Naive thymus-derived CD4-positive, alpha-beta T cell (primary cell): ENCODE data around the gene GOLPH3L. TPM values are rescaled to one million over a fixed set of nuclear protein-coding genes. Genes with fewer than 3 reads are reported as not detected.
"Not testable (repeated sequence)": the region's sequence is repeated elsewhere in the genome, so short reads cannot be mapped to it uniquely, and the experiment has no call there.

ENCODE experiments used
- ATAC-seq: fragments of 150-1000 bp; cut with Tn5 transposase; 2 replicates; pipeline ENCODE4 v1.10.0; 2021; ENCODE audit warnings: mild to moderate bottlenecking, moderate library complexity
- CTCF ChIA-PET: fragments of 350-600 bp; sonication (Branson Sonifier 250); formaldehyde crosslinking; loops from one replicate; lab custom pipeline; 2021; ENCODE audit warnings: antibody characterized with exemption; lab: Charles Lee
- POLR2A ChIA-PET: fragments of 350-600 bp; sonication (Branson Sonifier 250); formaldehyde crosslinking; loops from one replicate; lab custom pipeline; 2021; ENCODE audit warnings: antibody characterized with exemption, inconsistent platforms; lab: Charles Lee
- DNase-seq, 9 donors: peaks; one replicate each; pipeline versions ENCODE4 v3.0.0 to v3.0.0-alpha.2; 2020 to 2022; ENCODE audit warnings: mixed read lengths in 1 of 9
- H3K27ac ChIP-seq: one replicate; pipeline ENCODE4 v1.7.0; 2013; ENCODE audit warnings: mild to moderate bottlenecking, low read depth, low read length, moderate library complexity
- H3K27me3 ChIP-seq, 2 donors: one replicate each; pipeline ENCODE4 v1.7.0; 2013; ENCODE audit warnings: low read length in 2 of 2, mild to moderate bottlenecking in 2 of 2, moderate library complexity in 2 of 2; ENCODE audit not compliant: control insufficient read depth in 2 of 2, insufficient read depth in 2 of 2
- H3K36me3 ChIP-seq, 3 experiments: 1 replicate in 2 of 3; 2 replicates in 1 of 3; pipeline ENCODE4 v1.7.0; 2013; ENCODE audit warnings: low read length in 3 of 3, mild to moderate bottlenecking in 3 of 3, moderate library complexity in 1 of 3; ENCODE audit not compliant: insufficient read depth in 3 of 3, control insufficient read depth in 2 of 3
- H3K4me1 ChIP-seq, 2 donors: one replicate each; pipeline ENCODE4 v1.7.0; 2013; ENCODE audit warnings: low read length in 2 of 2, mild to moderate bottlenecking in 2 of 2, moderate library complexity in 1 of 2; ENCODE audit not compliant: control insufficient read depth in 2 of 2, insufficient read depth in 2 of 2
- H3K4me3 ChIP-seq: 2 replicates; pipeline ENCODE4 v1.7.0; 2013; ENCODE audit warnings: mild to moderate bottlenecking, low read length
- H3K9me3 ChIP-seq, 3 experiments: 1 replicate in 2 of 3; 2 replicates in 1 of 3; pipeline ENCODE4 v1.7.0; 2013; ENCODE audit warnings: low read length in 3 of 3; ENCODE audit not compliant: control insufficient read depth in 2 of 3
- H3K27ac Mint-ChIP-seq, 9 donors: one replicate each; pipeline ENCODE4 v1.8.0; 2020 to 2022; ENCODE audit warnings: mixed read lengths in 9 of 9, mild to moderate bottlenecking in 8 of 9, moderate library complexity in 5 of 9, inconsistent platforms in 2 of 9
- H3K27me3 Mint-ChIP-seq, 5 donors: one replicate each; pipeline ENCODE4 v1.8.0; 2021 to 2022; ENCODE audit warnings: mixed read lengths in 5 of 5, mild to moderate bottlenecking in 1 of 5
- H3K36me3 Mint-ChIP-seq, 5 donors: one replicate each; pipeline ENCODE4 v1.8.0; 2020 to 2022; ENCODE audit warnings: mixed read lengths in 5 of 5, mild to moderate bottlenecking in 3 of 5, inconsistent platforms in 1 of 5
- H3K4me1 Mint-ChIP-seq, 7 donors: one replicate each; pipeline ENCODE4 v1.8.0; 2020 to 2022; ENCODE audit warnings: mixed read lengths in 7 of 7, mild to moderate bottlenecking in 3 of 7, inconsistent platforms in 1 of 7
- H3K4me3 Mint-ChIP-seq, 10 donors: one replicate each; pipeline ENCODE4 v1.8.0; 2020 to 2022; ENCODE audit warnings: mild to moderate bottlenecking in 10 of 10, mixed read lengths in 10 of 10, moderate library complexity in 6 of 10, inconsistent platforms in 2 of 10
- H3K9me3 Mint-ChIP-seq, 11 donors: one replicate each; pipeline ENCODE4 v1.8.0; 2020 to 2022; ENCODE audit warnings: mixed read lengths in 11 of 11, mild to moderate bottlenecking in 4 of 11, inconsistent platforms in 1 of 11, moderate library complexity in 1 of 11
- intact Hi-C, 2 donors: fragments of 100-400 bp; cut with micrococcal nuclease; formaldehyde crosslinking; loops; one replicate each; pipeline ENCODE4 v1.15.1; 2023
- polyA plus RNA-seq, 2 donors: library from polyadenylated mRNA; unstranded; fragments of 300-500 nt; fragmentation: Illumina TruSeq; gene quantifications; one replicate each; pipeline ENCODE4 v1.2.3, GENCODE V29; 2021
- total RNA-seq, 6 experiments: library from RNA in 5 of 6; stranded (reverse) in 5 of 6; gene quantifications; 1 replicate in 5 of 6; 2 replicates in 1 of 6; pipeline ENCODE4 v1.2.3 and lab custom pipeline; 2021 to 2026

GOLPH3L gene
- total and polyA plus RNA-seq, 7 experiments from 2014 or later: 8.7 to 32.1 (median 23.6) TPM

DNA sequence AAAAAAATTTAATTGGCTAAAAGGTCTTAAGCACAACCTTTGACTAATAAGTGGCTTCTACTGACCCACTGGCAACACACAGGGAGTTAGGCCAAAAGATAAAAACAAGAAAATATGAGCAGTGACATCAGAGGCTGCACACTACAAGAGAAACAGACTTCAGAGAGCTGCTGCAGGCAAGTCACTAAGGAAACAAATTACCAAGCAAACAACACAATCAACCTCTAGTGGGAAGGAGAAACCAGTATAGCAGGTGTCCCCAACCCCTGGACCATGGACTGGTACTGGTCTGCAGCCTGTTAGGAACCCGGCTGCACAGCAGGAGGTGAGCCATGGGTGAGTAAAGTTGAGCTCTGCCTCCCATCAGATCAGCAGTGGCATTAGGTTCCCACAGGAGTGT is 46.8 kb downstream of the GOLPH3L start:
- POLR2A ChIA-PET: interaction anchor here (0.6 kb wide), 1 partner anchor 17 kb away, joined by 5 read pairs; no protein-coding TSS in a partner anchor
- H3K27ac ChIP-seq: no peak overlapping the region
- Mint-ChIP-seq H3K9me3 (no peaks in the 10 kb centered on the region), H3K36me3 (peaks cover 5 to 56% (median 9%) of the 10 kb centered on the region in 5 donors), H3K4me3 (no peak overlapping the region), H3K27me3 (no peaks in the 10 kb centered on the region), H3K27ac (no peak overlapping the region), H3K4me1 (peaks cover 0 to 10% (median 2%) of the 10 kb centered on the region in 7 donors)
- H3K4me3 ChIP-seq: no peak overlapping the region
- no peaks in the 10 kb centered on the region for H3K4me1 ChIP-seq
- intact Hi-C loops: no loop called here
- H3K9me3 ChIP-seq: no peaks in the 10 kb centered on the region
- no peaks in the 10 kb centered on the region for H3K27me3 ChIP-seq
- H3K36me3 ChIP-seq: peaks cover 4 to 47% (median 13%) of the 10 kb centered on the region in 3 experiments
- no peak for DNase-seq
- no peak for ATAC-seq
- CTCF ChIA-PET: no interaction called here

DNA sequence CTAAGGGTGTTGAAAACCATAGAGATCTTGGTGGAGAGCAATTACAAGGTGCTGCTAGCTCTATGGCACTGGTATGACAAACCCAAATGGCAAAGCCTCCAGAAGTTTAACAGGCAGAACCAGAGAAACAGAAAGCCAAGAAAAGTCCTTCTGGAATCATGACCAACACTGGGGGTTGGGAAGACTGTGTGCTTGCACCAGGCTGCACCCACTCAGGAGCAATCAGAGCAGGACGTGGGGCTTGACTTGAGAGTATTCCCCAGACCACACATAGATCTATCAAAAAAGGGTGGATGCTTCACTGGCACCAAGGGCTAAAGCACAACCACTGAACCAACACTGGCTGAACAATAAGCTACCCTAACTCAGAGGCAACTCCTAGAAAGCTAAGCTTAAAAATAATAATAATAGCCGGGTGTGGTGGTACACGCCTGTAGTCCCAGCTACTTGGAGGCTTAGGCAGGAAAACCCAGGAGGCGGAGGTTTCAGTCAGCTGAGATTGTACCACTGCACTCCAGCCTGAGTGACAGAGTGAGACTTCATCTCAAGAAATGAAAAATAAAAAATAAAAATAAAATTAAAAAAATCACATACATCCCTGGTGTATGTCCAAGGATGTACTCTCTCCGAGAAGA is 47.4 kb downstream of the GOLPH3L start:
- H3K27ac Mint-ChIP-seq: peak overlapping the region in 1 of 9 donors; percentile 18
- H3K4me3 Mint-ChIP-seq: no peak overlapping the region
- H3K27me3 Mint-ChIP-seq: no peaks in the 10 kb centered on the region
- Histone ChIP-seq H3K27me3 (no peaks in the 10 kb centered on the region), H3K9me3 (no peaks in the 10 kb centered on the region), H3K36me3 (peaks cover 4 to 47% (median 13%) of the 10 kb centered on the region in 3 experiments), H3K4me3 (no peak overlapping the region), H3K27ac (no peak overlapping the region), H3K4me1 (no peaks in the 10 kb centered on the region)
- H3K4me1 Mint-ChIP-seq: peaks cover 0 to 10% (median 0%) of the 10 kb centered on the region in 7 donors
- H3K9me3 Mint-ChIP-seq: no peaks in the 10 kb centered on the region
- DNase-seq (no peak), ATAC-seq (no peak)
- H3K36me3 Mint-ChIP-seq: peaks cover 5 to 50% (median 9%) of the 10 kb centered on the region in 5 donors
- intact Hi-C loops: no loop called here
- CTCF ChIA-PET: interaction anchor here (1.1 to 1.3 kb wide), 2 partner anchors 31 to 89 kb away, joined by 3 read pairs; no protein-coding TSS in a partner anchor
- POLR2A ChIA-PET: no interaction called here

DNA sequence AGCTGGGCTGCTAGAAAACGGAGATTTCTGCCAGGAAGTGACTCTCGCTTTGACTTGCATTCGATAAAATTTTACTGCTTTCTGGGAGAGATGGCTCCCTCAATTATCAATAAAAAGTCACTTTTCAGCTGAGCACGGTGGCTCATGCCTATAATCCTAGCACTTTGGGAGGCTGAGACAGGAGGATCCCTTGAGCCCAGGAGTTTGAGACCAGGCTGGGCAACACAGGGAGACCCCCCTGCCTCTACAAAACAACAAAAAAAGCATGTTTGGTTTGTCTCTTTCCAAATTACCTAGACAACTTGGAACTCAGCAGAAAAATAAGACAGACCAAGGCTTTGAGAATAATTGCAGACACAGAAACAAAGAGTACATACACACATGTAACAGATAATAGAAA is 54.7 kb downstream of the GOLPH3L start:
- H3K4me3 Mint-ChIP-seq: no peak overlapping the region
- DNase-seq (no peak), ATAC-seq (no peak)
- no peak overlapping the region for H3K4me3 ChIP-seq
- ChIA-PET CTCF (no interaction called here), POLR2A (interaction anchor here (1.1 to 1.4 kb wide), 2 partner anchors 12 to 81 kb away, joined by 3 to 5 read pairs; no protein-coding TSS in a partner anchor)
- H3K9me3 Mint-ChIP-seq: no peaks in the 10 kb centered on the region
- intact Hi-C loops: no loop called here
- H3K36me3 Mint-ChIP-seq: peaks cover 0 to 6% (median 0%) of the 10 kb centered on the region in 5 donors
- H3K27ac Mint-ChIP-seq: no peak overlapping the region
- peaks cover 0 to 18% (median 2%) of the 10 kb centered on the region in 3 experiments for H3K36me3 ChIP-seq
- H3K4me1 ChIP-seq: no peaks in the 10 kb centered on the region
- no peaks in the 10 kb centered on the region for H3K27me3 Mint-ChIP-seq
- H3K9me3 ChIP-seq: no peaks in the 10 kb centered on the region
- no peaks in the 10 kb centered on the region for H3K4me1 Mint-ChIP-seq
- no peak overlapping the region for H3K27ac ChIP-seq
- H3K27me3 ChIP-seq: no peaks in the 10 kb centered on the region

DNA sequence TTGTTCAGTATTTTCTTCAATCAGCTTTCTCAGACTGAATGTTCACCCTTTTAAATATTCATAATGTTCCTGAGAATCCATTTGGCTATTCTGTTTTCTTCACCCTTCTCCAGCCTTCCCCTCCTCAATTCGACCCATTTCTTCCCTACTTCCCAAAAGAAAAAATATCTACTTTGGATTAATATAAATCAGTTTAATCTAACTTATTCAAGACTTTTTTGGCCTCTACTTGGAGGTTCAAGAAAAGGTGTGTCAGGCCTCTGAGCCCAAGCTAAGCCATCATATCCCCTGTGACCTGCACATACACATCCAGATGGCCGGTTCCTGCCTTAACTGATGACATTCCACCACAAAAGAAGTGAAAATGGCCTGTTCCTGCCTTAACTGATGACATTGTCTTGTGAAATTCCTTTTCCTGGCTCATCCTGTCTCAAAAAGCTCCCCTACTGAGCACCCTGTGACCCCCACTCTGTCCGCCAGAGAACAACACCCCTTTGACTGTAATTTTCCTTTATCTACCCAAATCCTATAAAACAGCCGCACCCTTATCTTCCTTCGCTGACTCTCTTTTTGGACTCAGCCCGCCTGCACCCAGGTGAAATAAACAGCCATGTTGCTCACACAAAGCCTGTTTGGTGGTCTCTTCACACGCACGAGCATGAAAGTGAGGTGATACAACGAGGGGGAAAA is 55.7 kb downstream of the GOLPH3L start:
- H3K27me3 Mint-ChIP-seq, CTCF ChIA-PET, H3K4me3 Mint-ChIP-seq, intact Hi-C loops, ATAC-seq, H3K27ac ChIP-seq, DNase-seq, H3K9me3 ChIP-seq, H3K36me3 ChIP-seq, H3K9me3 Mint-ChIP-seq, H3K36me3 Mint-ChIP-seq, H3K4me3 ChIP-seq, H3K27ac Mint-ChIP-seq, H3K27me3 ChIP-seq, H3K4me1 ChIP-seq, H3K4me1 Mint-ChIP-seq: not testable (repeated sequence)
- POLR2A ChIA-PET: interaction anchor here (0.6 to 1.4 kb wide), 4 partner anchors 11 to 273 kb away, joined by 3 to 6 read pairs (median 4); no protein-coding TSS in a partner anchor

DNA sequence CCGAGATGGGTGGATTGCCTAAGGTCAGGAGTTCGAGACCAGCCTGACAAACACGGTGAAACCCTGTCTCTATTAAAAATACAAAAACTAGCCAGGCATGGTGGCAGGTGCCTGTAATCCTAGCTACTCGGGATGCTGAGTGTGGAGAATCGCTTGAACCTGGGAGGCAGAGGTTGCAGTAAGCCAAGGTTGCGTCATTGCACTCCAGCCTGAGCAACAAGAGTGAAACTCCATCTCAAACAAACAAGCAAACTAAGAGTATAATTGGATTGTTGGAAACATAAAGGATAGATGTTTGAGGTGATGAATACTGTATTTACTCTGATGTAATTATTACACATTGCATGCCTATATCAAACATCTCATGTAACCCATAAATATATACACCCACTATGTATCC is 58.5 kb downstream of the GOLPH3L start:
- H3K27me3 ChIP-seq, H3K4me3 Mint-ChIP-seq, DNase-seq, H3K36me3 ChIP-seq, H3K27me3 Mint-ChIP-seq, intact Hi-C loops, H3K4me1 ChIP-seq, H3K27ac ChIP-seq, ATAC-seq, H3K9me3 ChIP-seq, H3K4me1 Mint-ChIP-seq, H3K4me3 ChIP-seq, H3K9me3 Mint-ChIP-seq, H3K27ac Mint-ChIP-seq, H3K36me3 Mint-ChIP-seq: not testable (repeated sequence)
- POLR2A ChIA-PET: interaction anchor here (2.4 kb wide), 1 partner anchor 9 kb away, joined by 10 read pairs; the partner anchor contains the start of gene ENSA
- CTCF ChIA-PET: interaction anchor here (0.6 kb wide), 1 partner anchor 175 kb away, joined by 5 read pairs; no protein-coding TSS in a partner anchor

DNA sequence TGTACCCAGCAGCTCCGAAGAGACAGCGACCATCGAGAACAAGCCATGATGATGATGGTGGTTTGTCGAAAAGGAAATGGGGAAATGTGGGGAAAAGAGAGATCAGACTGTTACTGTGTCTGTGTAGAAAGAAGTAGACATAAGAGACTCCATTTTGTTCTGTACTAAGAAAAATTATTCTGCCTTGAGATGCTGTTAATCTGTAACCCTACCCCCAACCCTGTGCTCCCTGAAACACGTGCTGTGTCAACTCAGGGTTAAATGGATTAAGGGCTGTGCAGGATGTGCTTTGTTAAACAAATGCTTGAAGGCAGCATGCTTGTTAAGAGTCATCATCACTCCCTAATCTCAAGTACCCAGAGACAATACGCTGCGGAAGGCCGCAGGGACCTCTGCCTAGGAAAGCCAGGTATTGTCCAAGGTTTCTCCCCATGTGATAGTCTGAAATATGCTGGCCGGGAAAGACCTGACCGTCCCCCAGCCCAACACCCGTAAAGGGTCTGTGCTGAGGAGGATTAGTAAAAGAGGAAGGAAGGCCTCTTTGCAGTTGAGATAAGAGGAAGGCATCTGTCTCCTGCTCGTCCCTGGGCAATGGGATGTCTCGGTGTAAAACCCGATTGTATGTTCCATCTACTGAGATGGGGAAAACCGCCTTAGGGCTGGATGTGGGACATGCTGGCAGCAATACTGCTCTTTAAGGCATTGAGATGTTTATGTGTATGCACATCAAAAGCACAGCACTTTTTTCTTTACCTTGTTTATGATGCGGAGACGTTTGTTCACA is 61.9 kb downstream of the GOLPH3L start:
- H3K27ac Mint-ChIP-seq, H3K36me3 Mint-ChIP-seq, H3K4me1 ChIP-seq, intact Hi-C loops, CTCF ChIA-PET, H3K4me3 ChIP-seq, H3K27ac ChIP-seq, DNase-seq, H3K9me3 ChIP-seq, H3K9me3 Mint-ChIP-seq, H3K4me3 Mint-ChIP-seq, ATAC-seq, H3K27me3 Mint-ChIP-seq, H3K36me3 ChIP-seq, H3K27me3 ChIP-seq: not testable (repeated sequence)
- peaks cover 4 to 10% (median 5%) of the 10 kb centered on the region in 7 donors for H3K4me1 Mint-ChIP-seq
- POLR2A ChIA-PET: interaction anchor here (0.8 kb wide), 1 partner anchor 496 kb away, joined by 3 read pairs; no protein-coding TSS in a partner anchor
